ENCODE data around the gene ZNF786. TPM values are rescaled to one million over a fixed set of nuclear protein-coding genes. Genes with fewer than 3 reads are reported as not detected.
A peak's percentile ranks its signal among the peaks of the same experiment; 100 is the strongest.
"Not testable (repeated sequence)": the region's sequence is repeated elsewhere in the genome, so short reads cannot be mapped to it uniquely, and the experiment has no call there.

The ZNF786 gene
- total RNA-seq, 1 donor from 2014 or later = 3.6 TPM

- H3K4me3 ChIP-seq (ENCODE audit: low read depth, low read length) = no peak overlapping the region
- no peak for DNase-seq (ENCODE audit: low read depth)
- no peak for TF ChIP-seq CTCF (conservative IDR thresholded peaks at IDR 0.05; ENCODE audit: low read depth, low read length)
These were observed 20.0 kb downstream of the ZNF786 start for GRCh38 chr7:149070372-149071125.

GRCh38 chr7:149067869-149068268 lies 22.6 kb downstream of the ZNF786 start:
- DNase-seq (ENCODE audit: low read depth) = no peak
- TF ChIP-seq CTCF (conservative IDR thresholded peaks at IDR 0.05; ENCODE audit: low read depth, low read length) = peak; percentile 47
- H3K4me3 ChIP-seq (ENCODE audit: low read depth, low read length) = no peak overlapping the region

DNA sequence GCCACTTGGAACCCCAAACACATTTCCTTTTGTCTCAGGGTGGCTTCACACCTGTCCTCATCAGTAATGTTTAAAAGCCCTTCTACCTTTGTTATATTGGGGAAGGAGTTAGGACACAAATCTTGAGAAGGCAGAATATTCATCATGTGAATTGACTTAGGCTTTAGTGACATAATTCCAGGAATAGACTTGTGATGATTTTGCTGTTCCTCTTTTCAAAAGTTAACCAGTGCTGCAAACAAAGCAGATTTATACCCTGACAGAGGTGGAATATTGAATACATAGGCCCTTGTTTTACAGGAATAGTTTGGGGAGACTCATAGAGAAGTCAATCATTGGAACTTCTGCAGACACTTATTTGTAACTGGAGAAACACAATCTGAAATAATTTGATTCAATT lies 27.0 kb downstream of the ZNF786 start:
- DNase-seq (ENCODE audit: low read depth) = no peak
- no peak for TF ChIP-seq CTCF (conservative IDR thresholded peaks at IDR 0.05; ENCODE audit: low read depth, low read length)
- no peak overlapping the region for H3K4me3 ChIP-seq (ENCODE audit: low read depth, low read length)

GRCh38 chr7:149062217-149062899 lies 28.2 kb downstream of the ZNF786 start:
- not testable (repeated sequence) for DNase-seq (ENCODE audit: low read depth); H3K4me3 ChIP-seq (ENCODE audit: low read depth, low read length)

GRCh38 chr7:149060156-149060555 lies 30.4 kb downstream of the ZNF786 start:
- no peak for TF ChIP-seq CTCF (conservative IDR thresholded peaks at IDR 0.05; ENCODE audit: low read depth, low read length)
- H3K4me3 ChIP-seq (ENCODE audit: low read depth, low read length) = no peak overlapping the region
- no peak for DNase-seq (ENCODE audit: low read depth)

DNA sequence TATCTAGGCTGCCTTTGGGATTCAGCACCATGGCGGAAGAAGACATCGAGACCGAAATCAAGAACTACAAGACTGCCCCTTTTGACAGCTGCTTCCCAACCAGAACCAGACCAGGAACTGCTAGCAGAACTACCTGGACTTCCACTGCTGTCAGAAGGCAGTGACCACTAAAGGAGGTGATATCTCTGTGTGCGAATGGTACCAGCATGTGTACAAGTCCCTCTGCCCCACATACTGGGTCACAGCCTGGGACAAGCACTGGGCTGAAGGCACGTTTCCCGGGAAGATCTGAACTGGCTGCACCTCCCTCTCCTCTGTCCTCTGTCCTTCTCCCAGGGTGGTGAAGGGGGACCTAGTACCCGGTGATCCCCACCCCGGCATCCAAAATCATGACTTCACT lies 36.6 kb downstream of the ZNF786 start:
- DNase-seq (ENCODE audit: low read depth) = no peak
- TF ChIP-seq CTCF (conservative IDR thresholded peaks at IDR 0.05; ENCODE audit: low read depth, low read length) = no peak
- H3K4me3 ChIP-seq (ENCODE audit: low read depth, low read length) = no peak overlapping the region

GRCh38 chr7:149053384-149053783 lies 37.1 kb downstream of the ZNF786 start:
- no peak for TF ChIP-seq CTCF (conservative IDR thresholded peaks at IDR 0.05; ENCODE audit: low read depth, low read length)
- no peak for DNase-seq (ENCODE audit: low read depth)
- no peak overlapping the region for H3K4me3 ChIP-seq (ENCODE audit: low read depth, low read length)

Measured in epithelial cell of proximal tubule (primary cell).